Lower lobe of right lung (tissue), 2 donors: ENCODE results near the gene ENTPD2. TPM values are rescaled to one million over a fixed set of nuclear protein-coding genes. Genes with fewer than 3 reads are reported as not detected.

Source experiments
- ATAC-seq, 2 donors: fragments of 200-7000 bp; cut with Tn5 transposase; one replicate each; pipeline ENCODE4 v1.9.1; 2020 to 2022; ENCODE audit warnings: mild to moderate bottlenecking in 2 of 2, moderate library complexity in 2 of 2
- DNase-seq: peaks from one replicate; pipeline ENCODE4 v3.0.0-alpha.2; 2020
- H3K27ac ChIP-seq: fragments of 200-600 bp; one replicate; pipeline ENCODE4 v1.8.0; 2022
- H3K27me3 ChIP-seq: fragments of 200-600 bp; one replicate; pipeline ENCODE4 v1.8.0; 2022; ENCODE audit warnings: low read depth
- H3K36me3 ChIP-seq: fragments of 200-600 bp; one replicate; pipeline ENCODE4 v1.8.0; 2022; ENCODE audit warnings: mild to moderate bottlenecking
- H3K4me1 ChIP-seq: fragments of 200-600 bp; one replicate; pipeline ENCODE4 v1.8.0; 2022
- H3K4me3 ChIP-seq: fragments of 200-600 bp; one replicate; pipeline ENCODE4 v1.8.0; 2022; ENCODE audit warnings: mild to moderate bottlenecking
- H3K9me3 ChIP-seq: fragments of 200-600 bp; one replicate; pipeline ENCODE4 v1.8.0; 2022
- CTCF ChIP-seq: fragments of 200-600 bp; IDR thresholded peaks from one replicate; pipeline ENCODE4 v1.8.0; 2022; ENCODE audit warnings: antibody characterized with exemption, mild to moderate bottlenecking
- intact Hi-C: fragments of 100-400 bp; cut with DNase I; formaldehyde crosslinking; loops from one replicate; pipeline ENCODE4 v1.11.0; 2022
- total RNA-seq: library from RNA; stranded (reverse); fragmentation: NEBNext Ultra II Directional; extraction: Animal tissue kit (Norgen Biotek cat#: 25700); gene quantifications from one replicate; pipeline ENCODE4 v1.2.1, GENCODE V29; 2021
- donor health status: DM: no; HTN: yes; CAD: no; lungs with severe emphysema.

The ENTPD2 gene
- total RNA-seq, 1 donor from 2014 or later: 0.62 TPM

GRCh38 chr9:137077758-137078693 is 24.2 kb upstream of the ENTPD2 start:
- peaks cover 15% of the 10 kb centered on the region for H3K4me1 ChIP-seq
- DNase-seq: peak; percentile 71
- H3K27me3 ChIP-seq: no peaks in the 10 kb centered on the region
- peak overlapping the region; percentile 76 for H3K4me3 ChIP-seq
- peak; percentile 6 to 10 for ATAC-seq
- TF ChIP-seq CTCF: no peak
- H3K27ac ChIP-seq: peak overlapping the region; percentile 41
- H3K9me3 ChIP-seq: no peaks in the 10 kb centered on the region
- intact Hi-C loops: no loop called here
- peaks cover 46% of the 10 kb centered on the region for H3K36me3 ChIP-seq

GRCh38 chr9:137077010-137077747 is 23.3 kb upstream of the ENTPD2 start, which contains the start of gene UAP1L1:
Gene UAP1L1, plus strand, starts transcription at chr9:137077517. Its CDS starts 16 bp downstream, at chr9:137077533.
- intact Hi-C loops: no loop called here

GRCh38 chr9:137076636-137077009 is 22.8 kb upstream of the ENTPD2 start:
- H3K27ac ChIP-seq: peak overlapping the region; percentile 78

More at GRCh38 chr9:137077010-137077747, 23.3 kb upstream of the ENTPD2 start, which contains the start of gene UAP1L1:
- peak within 1 kb of the TSS; percentile 76 for H3K4me3 ChIP-seq
- TF ChIP-seq CTCF: no peak
- peak within 1 kb of the TSS; percentile 78 for H3K27ac ChIP-seq
- no peaks in the 10 kb centered on the region for H3K27me3 ChIP-seq
- H3K4me1 ChIP-seq: peaks cover 15% of the 10 kb centered on the region
- H3K9me3 ChIP-seq: no peaks in the 10 kb centered on the region
- ATAC-seq (peak; percentile 74 to 79), DNase-seq (peak; percentile 92)
- peaks cover 38% of the 10 kb centered on the region for H3K36me3 ChIP-seq

GRCh38 chr9:137075275-137075775 is 21.5 kb upstream of the ENTPD2 start:
- H3K4me1 ChIP-seq: peaks cover 23% of the 10 kb centered on the region
- ATAC-seq: no peak
- H3K9me3 ChIP-seq: no peaks in the 10 kb centered on the region
- H3K27me3 ChIP-seq: no peaks in the 10 kb centered on the region
- intact Hi-C loops: no loop called here
- H3K27ac ChIP-seq: no peak overlapping the region
- DNase-seq: no peak
- H3K4me3 ChIP-seq: no peak overlapping the region
- H3K36me3 ChIP-seq: peaks cover 19% of the 10 kb centered on the region
- no peak for TF ChIP-seq CTCF

More at GRCh38 chr9:137076636-137077009, 22.8 kb upstream of the ENTPD2 start:
- no peaks in the 10 kb centered on the region for H3K9me3 ChIP-seq
- ATAC-seq: peak in 1 of 2 donors; percentile 13
- peak overlapping the region; percentile 76 for H3K4me3 ChIP-seq
- peaks cover 15% of the 10 kb centered on the region for H3K4me1 ChIP-seq
- H3K36me3 ChIP-seq: peaks cover 32% of the 10 kb centered on the region
- H3K27me3 ChIP-seq: no peaks in the 10 kb centered on the region
- intact Hi-C loops: no loop called here
- DNase-seq: peak; percentile 53
- TF ChIP-seq CTCF: no peak

GRCh38 chr9:137074657-137075274 is 20.9 kb upstream of the ENTPD2 start:
- intact Hi-C loops: no loop called here
- Histone ChIP-seq H3K4me3 (no peak overlapping the region), H3K9me3 (no peaks in the 10 kb centered on the region), H3K27me3 (peaks cover under 1% of the 10 kb centered on the region), H3K27ac (no peak overlapping the region), H3K36me3 (peaks cover 14% of the 10 kb centered on the region), H3K4me1 (peaks cover 23% of the 10 kb centered on the region)
- no peak for ATAC-seq
- no peak for DNase-seq
- TF ChIP-seq CTCF: no peak
